ENCODE measurements around the gene TBCD.
"Not testable (repeated sequence)": the region's sequence is repeated elsewhere in the genome, so short reads cannot be mapped to it uniquely, and the experiment has no call there.

The TBCD gene

DNA sequence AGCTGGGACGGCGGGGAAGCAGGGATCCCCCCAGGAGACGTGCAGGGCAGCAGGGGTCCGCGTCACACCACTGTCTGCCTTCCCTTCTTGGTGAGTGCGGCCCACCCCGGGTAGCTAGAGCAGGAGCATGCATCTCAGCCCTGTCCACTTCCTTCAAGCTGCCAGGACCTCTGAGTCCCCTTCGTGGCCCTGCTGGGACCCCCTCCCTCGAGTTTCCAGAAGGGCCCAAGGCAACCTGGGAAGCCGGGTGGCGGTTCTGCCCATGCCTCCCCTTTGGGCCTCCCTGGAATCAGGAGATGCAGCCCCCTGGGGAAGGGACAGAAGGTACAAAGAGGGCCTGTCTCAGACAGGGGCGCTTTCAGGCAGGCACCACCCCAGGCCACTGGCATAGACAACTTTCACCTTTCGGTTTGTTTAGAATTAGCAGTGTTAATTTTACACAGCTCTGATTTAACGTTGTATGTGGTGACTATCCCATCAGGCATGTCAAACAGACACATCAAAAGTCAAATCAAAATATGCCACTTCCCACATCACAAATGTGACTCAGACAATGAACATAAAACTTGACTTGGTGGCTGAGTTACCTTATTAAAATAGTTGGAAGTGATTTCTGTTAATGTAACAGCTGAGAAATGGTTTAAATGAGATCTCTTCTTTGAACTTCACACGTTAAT is 233.0 kb downstream of the TBCD start:
- H3K36me3 ChIP-seq: no peaks in the 10 kb centered on the region; the same call in 1 of the 2 replicates
- H3K9me3 ChIP-seq: peaks cover 19% of the 10 kb centered on the region
- peaks cover 50% of the 10 kb centered on the region for H3K4me1 ChIP-seq
- H3K27me3 ChIP-seq: no peaks in the 10 kb centered on the region
- H3K4me3 ChIP-seq: no peak overlapping the region
- TF ChIP-seq Cebpa-rat (IDR thresholded peaks at IDR 0.05): no peak
- peak overlapping the region; percentile 63 for H3K9ac ChIP-seq
- peak overlapping the region; percentile 69 for H3K27ac ChIP-seq
- no peaks in the 10 kb centered on the region for H4K20me1 ChIP-seq
- H3K4me2 ChIP-seq: peak overlapping the region; percentile 92

DNA sequence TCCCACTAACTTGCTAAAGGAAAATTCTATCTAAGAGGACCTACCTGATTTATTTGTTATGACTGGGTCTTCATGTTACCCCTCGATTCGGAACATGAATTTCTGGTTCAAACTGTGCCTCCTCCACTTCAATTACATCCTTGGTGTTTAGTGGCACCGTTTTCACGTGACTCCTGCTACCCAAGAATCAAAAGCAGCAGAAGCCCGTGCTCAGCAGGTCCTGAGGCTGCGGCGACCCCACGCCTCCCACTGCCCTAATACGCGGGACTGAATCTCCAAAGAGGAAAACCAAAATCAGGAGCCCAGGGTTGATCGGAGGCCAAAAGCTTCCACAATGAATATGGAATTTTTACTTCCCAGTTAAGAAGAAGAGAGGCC is 233.6 kb downstream of the TBCD start:
- peak overlapping the region; percentile 39; the same call in 1 of the 2 replicates for H3K4me3 ChIP-seq
- peak overlapping the region; percentile 92 for H3K4me2 ChIP-seq
- peak overlapping the region; percentile 69 for H3K27ac ChIP-seq

DNA sequence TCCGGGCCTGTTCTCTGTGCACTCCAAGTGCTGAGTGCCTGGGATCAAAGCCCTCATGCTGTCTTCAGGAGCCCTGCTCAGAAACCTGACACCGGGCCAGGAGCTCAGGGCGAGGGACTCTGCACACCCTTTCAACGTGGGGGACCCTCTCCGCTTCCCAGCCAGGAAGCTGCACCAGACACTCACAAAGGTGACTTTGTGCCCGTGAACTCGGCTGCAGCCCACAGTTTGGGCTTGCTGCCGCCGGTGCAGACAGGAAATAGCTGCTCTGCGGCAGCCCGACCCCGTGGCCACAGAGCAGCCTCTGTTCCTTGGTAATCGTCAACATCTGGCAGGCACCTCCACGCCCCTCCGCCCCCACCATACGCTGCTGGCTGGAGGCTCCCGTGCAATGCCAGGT is 234.1 kb downstream of the TBCD start:
- Histone ChIP-seq H3K27ac (peak overlapping the region; percentile 69), H4K20me1 (no peaks in the 10 kb centered on the region), H3K27me3 (no peaks in the 10 kb centered on the region), H3K4me3 (peak overlapping the region; percentile 39; the same call in 1 of the 2 replicates), H3K9ac (peak overlapping the region; percentile 63), H3K4me1 (peaks cover 39% of the 10 kb centered on the region), H3K9me3 (peaks cover 27% of the 10 kb centered on the region), H3K36me3 (peaks cover 4% of the 10 kb centered on the region; the same call in 1 of the 2 replicates), H3K4me2 (peak overlapping the region; percentile 92)
- TF ChIP-seq Cebpa-rat (IDR thresholded peaks at IDR 0.05): no peak

More for the DNA sequence above, 233.6 kb downstream of the TBCD start:
- H3K9ac ChIP-seq: peak overlapping the region; percentile 63; the same call in 1 of the 2 replicates
- no peaks in the 10 kb centered on the region for H4K20me1 ChIP-seq
- H3K4me1 ChIP-seq: peaks cover 45% of the 10 kb centered on the region
- no peak for TF ChIP-seq Cebpa-rat (IDR thresholded peaks at IDR 0.05)
- no peaks in the 10 kb centered on the region for H3K27me3 ChIP-seq
- H3K9me3 ChIP-seq: peaks cover 21% of the 10 kb centered on the region
- H3K36me3 ChIP-seq: no peaks in the 10 kb centered on the region; the same call in 1 of the 2 replicates

GRCh38 chr17:82989051-82989450 is 237.2 kb downstream of the TBCD start:
- not testable (repeated sequence) for H3K4me2 ChIP-seq, H3K27me3 ChIP-seq, H3K4me3 ChIP-seq, H3K9ac ChIP-seq, H3K27ac ChIP-seq, H4K20me1 ChIP-seq
- Histone ChIP-seq H3K4me1 (peaks cover 29% of the 10 kb centered on the region), H3K9me3 (peaks cover 52% of the 10 kb centered on the region), H3K36me3 (peaks cover 10% of the 10 kb centered on the region; the same call in 1 of the 2 replicates)

GRCh38 chr17:82989881-82990280 is 238.0 kb downstream of the TBCD start:
- peaks cover 10% of the 10 kb centered on the region; the same call in 1 of the 2 replicates for H3K36me3 ChIP-seq
- TF ChIP-seq Cebpa-rat (IDR thresholded peaks at IDR 0.05): no peak
- no peak overlapping the region for H3K9ac ChIP-seq
- no peak overlapping the region for H3K4me3 ChIP-seq
- H3K4me1 ChIP-seq: peaks cover 21% of the 10 kb centered on the region
- H3K27me3 ChIP-seq: no peaks in the 10 kb centered on the region
- H4K20me1 ChIP-seq: no peaks in the 10 kb centered on the region
- no peak overlapping the region for H3K4me2 ChIP-seq
- H3K9me3 ChIP-seq: peaks cover 58% of the 10 kb centered on the region
- no peak overlapping the region for H3K27ac ChIP-seq

DNA sequence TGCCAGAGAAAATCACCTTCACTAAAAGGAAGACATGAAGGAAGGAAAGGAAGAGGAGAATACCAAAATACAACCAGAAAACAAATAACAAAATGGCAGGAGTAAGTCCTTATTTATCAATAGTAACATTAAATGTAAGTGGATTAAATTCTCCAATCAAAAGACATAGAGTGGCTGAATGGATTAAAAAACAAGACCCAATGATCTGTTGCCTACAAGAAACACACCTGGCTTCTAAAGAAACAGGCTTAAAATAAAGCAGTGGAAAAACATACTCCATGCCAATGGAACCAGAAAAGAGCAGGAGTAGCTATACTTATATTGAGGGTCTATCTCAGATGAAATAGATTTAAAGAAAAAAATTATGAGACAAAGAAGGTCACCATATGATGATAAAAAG is 241.1 kb downstream of the TBCD start:
- TF ChIP-seq Cebpa-rat (IDR thresholded peaks at IDR 0.05): no peak
- H3K27ac ChIP-seq: no peak overlapping the region

More for the DNA sequence above, 241.1 kb downstream of the TBCD start:
- Histone ChIP-seq H3K27me3 (no peaks in the 10 kb centered on the region), H3K4me2 (no peak overlapping the region), H3K9me3 (peaks cover 62% of the 10 kb centered on the region), H3K36me3 (peaks cover 10% of the 10 kb centered on the region; the same call in 1 of the 2 replicates), H3K4me3 (no peak overlapping the region), H4K20me1 (no peaks in the 10 kb centered on the region), H3K9ac (no peak overlapping the region), H3K4me1 (no peaks in the 10 kb centered on the region)
